Neuronal stem cell (in vitro differentiated cells): Measurements from ENCODE around the gene ST3GAL4.
"Not testable (repeated sequence)": the region's sequence is repeated elsewhere in the genome, so short reads cannot be mapped to it uniquely, and the experiment has no call there.

ENCODE experiments used
- DNase-seq: peaks from one replicate; pipeline ENCODE4 v3.0.0-alpha.2; 2013; ENCODE audit warnings: low spot score
- H2AFZ ChIP-seq: one replicate; pipeline ENCODE4 v1.6.1; 2013; ENCODE audit warnings: mild to moderate bottlenecking, low read length, inconsistent platforms
- H2AK5ac ChIP-seq: 2 replicates; pipeline ENCODE4 v1.6.1; 2013; ENCODE audit warnings: low read depth, mild to moderate bottlenecking, inconsistent platforms, low read length, moderate library complexity, mixed read lengths
- H2BK120ac ChIP-seq: 2 replicates; pipeline ENCODE4 v1.6.1; 2013; ENCODE audit warnings: low read depth, mild to moderate bottlenecking, inconsistent platforms, low read length, moderate library complexity, mixed read lengths
- H2BK12ac ChIP-seq: one replicate; pipeline ENCODE4 v1.6.1; 2013; ENCODE audit warnings: low read length, inconsistent platforms
- H2BK15ac ChIP-seq: 2 replicates; pipeline ENCODE4 v1.6.1; 2013; ENCODE audit warnings: mild to moderate bottlenecking, low read length, inconsistent platforms, mixed read lengths
- H2BK5ac ChIP-seq: one replicate; pipeline ENCODE4 v1.6.1; 2013; ENCODE audit warnings: inconsistent platforms, mild to moderate bottlenecking, low read length, moderate library complexity
- H3K14ac ChIP-seq: one replicate; pipeline ENCODE4 v1.6.1; 2013; ENCODE audit warnings: low read length, inconsistent platforms
- H3K18ac ChIP-seq: 2 replicates; pipeline ENCODE4 v1.6.1; 2013; ENCODE audit warnings: low read length, inconsistent platforms
- H3K23ac ChIP-seq: 2 replicates; pipeline ENCODE4 v1.6.1; 2013; ENCODE audit warnings: low read depth, mild to moderate bottlenecking, mixed read lengths, low read length, inconsistent platforms; ENCODE audit not compliant: poor library complexity
- H3K27ac ChIP-seq: replicated peaks from 3 replicates; pipeline ENCODE4 v1.5.1; 2013; ENCODE audit warnings: low read length, inconsistent platforms
- H3K27me3 ChIP-seq, 3 experiments: 2 replicates each; pipeline ENCODE4 v1.6.1; 2013; ENCODE audit warnings: low read length in 3 of 3, mild to moderate bottlenecking in 2 of 3, inconsistent platforms in 1 of 3, low read depth in 1 of 3, mixed read lengths in 1 of 3, moderate library complexity in 1 of 3; ENCODE audit not compliant: control insufficient read depth in 3 of 3, insufficient read depth in 3 of 3
- H3K36me3 ChIP-seq, 2 donors: replicated peaks in 1 of 2; 2 replicates each; pipeline ENCODE4 v1.6.1; 2013; ENCODE audit warnings: low read length in 2 of 2; ENCODE audit not compliant: control insufficient read depth in 2 of 2, insufficient read depth in 2 of 2
- H3K4ac ChIP-seq: 2 replicates; pipeline ENCODE4 v1.6.1; 2013; ENCODE audit warnings: inconsistent platforms, mild to moderate bottlenecking, low read length, moderate library complexity
- H3K4me1 ChIP-seq, 2 donors: 1 replicate in 1 of 2; 2 replicates in 1 of 2; pipeline ENCODE4 v1.6.1; 2013; ENCODE audit warnings: low read length in 2 of 2, low read depth in 1 of 2; ENCODE audit not compliant: control insufficient read depth in 2 of 2, insufficient read depth in 1 of 2
- H3K4me2 ChIP-seq: one replicate; pipeline ENCODE4 v1.6.1; 2013; ENCODE audit warnings: mild to moderate bottlenecking, low read length, inconsistent platforms; ENCODE audit not compliant: insufficient read depth, poor library complexity, severe bottlenecking
- H3K4me3 ChIP-seq, 2 donors: 2 replicates each; pipeline ENCODE4 v1.5.1; 2013; ENCODE audit warnings: low read length in 2 of 2, mild to moderate bottlenecking in 2 of 2, inconsistent platforms in 1 of 2, moderate library complexity in 1 of 2
- H3K79me1 ChIP-seq: one replicate; pipeline ENCODE4 v1.6.1; 2013; ENCODE audit warnings: low read depth, mild to moderate bottlenecking, inconsistent platforms, low read length, moderate library complexity
- H3K9ac ChIP-seq: one replicate; pipeline ENCODE4 v1.6.1; 2013; ENCODE audit warnings: mild to moderate bottlenecking, low read depth, low read length, inconsistent platforms; ENCODE audit not compliant: poor library complexity
- H3K9me3 ChIP-seq, 2 donors: replicated peaks in 1 of 2; 2 replicates each; pipeline versions ENCODE3 to v1.6.1; 2013; ENCODE audit warnings: low read length in 2 of 2, mild to moderate bottlenecking in 2 of 2, inconsistent platforms in 1 of 2, low read depth in 1 of 2, mixed read lengths in 1 of 2, moderate library complexity in 1 of 2; ENCODE audit not compliant: control insufficient read depth in 2 of 2, insufficient read depth in 1 of 2
- H4K8ac ChIP-seq: one replicate; pipeline ENCODE4 v1.6.1; 2013; ENCODE audit warnings: low read depth, mild to moderate bottlenecking, inconsistent platforms, low read length, moderate library complexity
- H4K91ac ChIP-seq: one replicate; pipeline ENCODE4 v1.6.1; 2013; ENCODE audit warnings: low read length, low read depth, mild to moderate bottlenecking, inconsistent platforms; ENCODE audit not compliant: poor library complexity
- WGBS, 2 donors: extraction: QIAGEN DNeasy Blood & Tissue Kit; methylation state at CpG; one replicate each; pipeline ENCODE4 v1.1.7; 2013; ENCODE audit warnings: missing lambda C conversion rate in 2 of 2, mixed read lengths in 1 of 2; ENCODE audit not compliant: insufficient read length in 2 of 2, insufficient replicate concordance in 1 of 2; ENCODE audit errors: extremely low coverage in 2 of 2; 5-methylcytosine and 5-hydroxymethylcytosine counted together

The ST3GAL4 gene

GRCh38 chr11:126366064-126366822 lies 10.8 kb downstream of the ST3GAL4 start:
- Histone ChIP-seq H3K79me1 (no peaks in the 10 kb centered on the region), H2BK15ac (no peak overlapping the region), H4K8ac (no peak overlapping the region), H3K4me3 (no peak overlapping the region), H2BK12ac (no peak overlapping the region), H3K14ac (peak overlapping the region; percentile 90), H3K23ac (peak overlapping the region; percentile 25), H2AK5ac (peak overlapping the region; percentile 6), H2AFZ (no peak overlapping the region), H3K9me3 (no peaks in the 10 kb centered on the region), H3K4ac (no peak overlapping the region), H3K4me1 (peaks cover 5 to 23% of the 10 kb centered on the region in 2 donors), H3K27me3 (no peaks in the 10 kb centered on the region), H2BK5ac (peak overlapping the region; percentile 39), H3K27ac (no peak overlapping the region), H3K18ac (peak overlapping the region; percentile 59), H3K36me3 (no peaks in the 10 kb centered on the region), H3K4me2 (no peak overlapping the region), H4K91ac (no peak overlapping the region), H3K9ac (peak overlapping the region; percentile 50), H2BK120ac (no peak overlapping the region)
- WGBS, 2 donors, result no CpG with 5 or more reads among the region's 19 CpGs
- DNase-seq, result no peak

GRCh38 chr11:126366823-126367654 lies 11.6 kb downstream of the ST3GAL4 start:
- H3K14ac ChIP-seq, H3K9me3 ChIP-seq, H3K36me3 ChIP-seq, H3K27me3 ChIP-seq, H3K79me1 ChIP-seq, DNase-seq, H3K27ac ChIP-seq, H2AK5ac ChIP-seq, H2BK120ac ChIP-seq, H3K4me3 ChIP-seq, H4K8ac ChIP-seq, H2BK15ac ChIP-seq, H2BK12ac ChIP-seq, H2AFZ ChIP-seq, H3K9ac ChIP-seq, H3K4me2 ChIP-seq: not testable (repeated sequence)
- Histone ChIP-seq H2BK5ac (peak overlapping the region; percentile 39), H3K4me1 (peaks cover 5 to 23% of the 10 kb centered on the region in 2 donors), H4K91ac (peak overlapping the region; percentile 53), H3K18ac (peak overlapping the region; percentile 64), H3K23ac (peak overlapping the region; percentile 31), H3K4ac (peak overlapping the region; percentile 37)
- WGBS, 2 donors, result no CpG with 5 or more reads among the region's 14 CpGs

DNA sequence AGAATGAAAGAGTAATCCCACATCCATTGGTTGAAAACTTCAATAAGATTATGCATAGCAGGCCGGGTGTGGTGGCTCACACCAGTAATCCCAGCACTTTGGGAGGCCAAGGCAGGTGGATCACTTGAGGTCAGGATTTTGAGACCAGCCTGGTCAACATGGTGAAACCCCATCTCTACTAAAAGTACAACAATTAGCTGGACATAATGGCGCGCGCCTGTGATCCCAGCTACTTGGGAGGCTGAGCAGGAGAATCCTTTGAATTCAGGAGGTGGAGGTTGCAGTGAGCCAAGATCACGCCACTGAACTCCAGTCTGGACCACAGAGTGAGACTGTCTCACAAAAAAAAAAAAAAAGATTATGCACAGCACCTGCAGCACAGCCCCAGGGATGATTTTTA lies 12.3 kb downstream of the ST3GAL4 start:
- not testable (repeated sequence) for H2BK5ac ChIP-seq, H3K79me1 ChIP-seq, H3K27ac ChIP-seq, H2BK12ac ChIP-seq, H2BK120ac ChIP-seq, H3K4me3 ChIP-seq, DNase-seq, H3K9me3 ChIP-seq, H3K4me2 ChIP-seq, H2AK5ac ChIP-seq, H3K23ac ChIP-seq, H3K9ac ChIP-seq, H3K18ac ChIP-seq, H4K91ac ChIP-seq, H3K36me3 ChIP-seq, H3K4ac ChIP-seq, H3K14ac ChIP-seq, H2BK15ac ChIP-seq, H3K27me3 ChIP-seq, H2AFZ ChIP-seq
- no CpG with 5 or more reads among the region's 5 CpGs for WGBS, 2 donors
- peak overlapping the region; percentile 17 for H4K8ac ChIP-seq
- H3K4me1 ChIP-seq, result peaks cover 5 to 19% of the 10 kb centered on the region in 2 donors
